Effector memory CD8-positive, alpha-beta T cell (primary cell): ENCODE results near the gene PIAS2.
A peak's percentile ranks its signal among the peaks of the same experiment; 100 is the strongest.
"Not testable (repeated sequence)": the region's sequence is repeated elsewhere in the genome, so short reads cannot be mapped to it uniquely, and the experiment has no call there.

Experiments
- ATAC-seq: fragments of 150-1000 bp; cut with Tn5 transposase; replicated peaks from 2 replicates; pipeline ENCODE4 v1.10.0; 2021; ENCODE audit warnings: mild to moderate bottlenecking, moderate library complexity
- DNase-seq, 3 experiments: peaks; one replicate each; pipeline ENCODE4 v3.0.0; 2021
- H3K27ac Mint-ChIP-seq, 2 donors: one replicate each; pipeline ENCODE4 v1.8.0; 2022; ENCODE audit warnings: mild to moderate bottlenecking in 2 of 2, mixed read lengths in 2 of 2, moderate library complexity in 2 of 2
- H3K27me3 Mint-ChIP-seq, 2 donors: one replicate each; pipeline ENCODE4 v1.8.0; 2022; ENCODE audit warnings: mixed read lengths in 2 of 2
- H3K36me3 Mint-ChIP-seq: one replicate; pipeline ENCODE4 v1.8.0; 2022; ENCODE audit warnings: mild to moderate bottlenecking, moderate library complexity, mixed read lengths; ENCODE audit not compliant: insufficient read depth
- H3K4me1 Mint-ChIP-seq, 2 donors: one replicate each; pipeline ENCODE4 v1.8.0; 2022; ENCODE audit warnings: low read depth in 2 of 2, mixed read lengths in 2 of 2
- H3K4me3 Mint-ChIP-seq, 2 donors: one replicate each; pipeline ENCODE4 v1.8.0; 2022; ENCODE audit warnings: mild to moderate bottlenecking in 2 of 2, mixed read lengths in 2 of 2, moderate library complexity in 2 of 2
- H3K9me3 Mint-ChIP-seq, 2 donors: one replicate each; pipeline ENCODE4 v1.8.0; 2022; ENCODE audit warnings: mixed read lengths in 2 of 2

Gene PIAS2

DNA sequence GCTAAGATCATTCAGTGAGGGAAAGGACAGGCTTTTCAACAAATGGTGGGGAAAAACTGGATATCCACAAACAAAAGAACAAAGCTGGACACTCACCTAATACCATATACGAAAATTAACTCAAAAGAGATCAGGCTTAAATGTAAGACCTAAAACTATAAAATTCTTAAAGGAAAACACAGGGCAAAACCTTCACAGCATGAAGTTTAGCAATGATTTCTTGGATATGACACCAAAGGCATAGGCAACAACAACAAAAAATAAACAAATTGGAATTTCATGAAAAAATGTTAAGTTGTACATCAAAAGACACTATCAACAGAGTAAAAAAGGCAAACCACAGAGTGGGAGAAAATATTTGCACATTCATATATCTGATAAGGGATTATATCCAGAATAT is 28.3 kb downstream of the PIAS2 start:
- peaks cover 19% of the 10 kb centered on the region for H3K36me3 Mint-ChIP-seq
- H3K9me3 Mint-ChIP-seq = no peaks in the 10 kb centered on the region
- DNase-seq (no peak), ATAC-seq (no peak)
- H3K27me3 Mint-ChIP-seq = no peaks in the 10 kb centered on the region
- H3K27ac Mint-ChIP-seq = no peak overlapping the region
- H3K4me3 Mint-ChIP-seq = no peak overlapping the region
- peaks cover 22 to 37% of the 10 kb centered on the region in 2 donors for H3K4me1 Mint-ChIP-seq

GRCh38 chr18:46886893-46887292 is 30.4 kb downstream of the PIAS2 start:
- H3K27me3 Mint-ChIP-seq = no peaks in the 10 kb centered on the region
- no peak for ATAC-seq
- H3K4me3 Mint-ChIP-seq = no peak overlapping the region
- no peak for DNase-seq
- H3K36me3 Mint-ChIP-seq = peaks cover 19% of the 10 kb centered on the region
- H3K27ac Mint-ChIP-seq = no peak overlapping the region
- no peaks in the 10 kb centered on the region for H3K9me3 Mint-ChIP-seq
- peaks cover 16 to 20% of the 10 kb centered on the region in 2 donors for H3K4me1 Mint-ChIP-seq

- H3K27me3 Mint-ChIP-seq = no peaks in the 10 kb centered on the region
- ATAC-seq (no peak), DNase-seq (no peak)
- no peak overlapping the region for H3K27ac Mint-ChIP-seq
- peaks cover 7% of the 10 kb centered on the region for H3K36me3 Mint-ChIP-seq
- no peak overlapping the region for H3K4me3 Mint-ChIP-seq
- peaks cover 3% of the 10 kb centered on the region in 2 donors for H3K4me1 Mint-ChIP-seq
- H3K9me3 Mint-ChIP-seq = no peaks in the 10 kb centered on the region
Observed at GRCh38 chr18:46883180-46883579, 34.1 kb downstream of the PIAS2 start.

GRCh38 chr18:46877329-46877987 is 39.8 kb downstream of the PIAS2 start:
- no peak overlapping the region for H3K27ac Mint-ChIP-seq
- H3K27me3 Mint-ChIP-seq = no peaks in the 10 kb centered on the region
- H3K4me3 Mint-ChIP-seq = no peak overlapping the region
- no peak for DNase-seq
- peaks cover 10% of the 10 kb centered on the region for H3K36me3 Mint-ChIP-seq
- no peak for ATAC-seq
- peaks cover 2 to 14% of the 10 kb centered on the region in 2 donors for H3K4me1 Mint-ChIP-seq
- H3K9me3 Mint-ChIP-seq = peaks cover 6 to 9% of the 10 kb centered on the region in 2 donors

DNA sequence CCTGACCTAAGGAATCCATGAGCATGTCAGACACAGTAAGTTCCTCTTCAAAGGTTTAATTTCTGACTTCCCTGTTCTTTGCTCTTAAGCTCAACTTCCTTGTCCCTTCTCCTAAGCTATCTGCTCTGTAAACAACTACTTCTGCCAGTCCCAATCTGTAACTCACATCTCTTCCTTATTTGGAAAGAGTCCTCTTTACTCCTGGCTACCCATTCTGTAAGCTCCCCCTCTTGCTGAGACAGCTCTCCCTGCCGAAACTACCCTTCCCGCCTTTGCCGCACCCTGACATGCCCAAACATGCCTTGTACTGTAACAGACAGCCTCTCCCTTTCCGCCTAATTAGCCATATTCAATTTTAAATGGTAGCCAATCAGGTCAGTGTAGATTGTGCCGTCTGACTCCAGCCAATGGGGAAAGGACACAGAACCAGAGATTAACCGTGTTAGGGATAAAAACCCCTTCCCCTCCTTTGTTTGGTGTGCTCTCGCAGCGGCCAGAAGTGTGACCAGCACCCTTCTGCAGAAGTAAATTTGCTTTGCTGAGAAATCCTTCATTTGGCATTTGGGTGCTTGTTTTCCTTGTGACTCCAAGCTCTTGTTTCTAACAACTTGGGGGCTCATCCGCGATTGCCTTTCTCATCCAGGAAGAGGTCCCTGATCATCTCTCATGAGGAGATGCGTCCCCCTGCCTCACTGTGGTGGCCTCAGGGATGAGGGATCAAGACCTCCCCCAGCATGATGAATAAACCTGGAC is 49.0 kb downstream of the PIAS2 start:
- peaks cover 2% of the 10 kb centered on the region for H3K36me3 Mint-ChIP-seq
- H3K27me3 Mint-ChIP-seq = no peaks in the 10 kb centered on the region
- ATAC-seq (no peak), DNase-seq (no peak)
- no peak overlapping the region for H3K4me3 Mint-ChIP-seq
- H3K9me3 Mint-ChIP-seq = peaks cover 12 to 13% of the 10 kb centered on the region in 2 donors
- H3K27ac Mint-ChIP-seq = peak overlapping the region in 1 of 2 donors; percentile 70
- H3K4me1 Mint-ChIP-seq = peaks cover 7 to 32% of the 10 kb centered on the region in 2 donors

DNA sequence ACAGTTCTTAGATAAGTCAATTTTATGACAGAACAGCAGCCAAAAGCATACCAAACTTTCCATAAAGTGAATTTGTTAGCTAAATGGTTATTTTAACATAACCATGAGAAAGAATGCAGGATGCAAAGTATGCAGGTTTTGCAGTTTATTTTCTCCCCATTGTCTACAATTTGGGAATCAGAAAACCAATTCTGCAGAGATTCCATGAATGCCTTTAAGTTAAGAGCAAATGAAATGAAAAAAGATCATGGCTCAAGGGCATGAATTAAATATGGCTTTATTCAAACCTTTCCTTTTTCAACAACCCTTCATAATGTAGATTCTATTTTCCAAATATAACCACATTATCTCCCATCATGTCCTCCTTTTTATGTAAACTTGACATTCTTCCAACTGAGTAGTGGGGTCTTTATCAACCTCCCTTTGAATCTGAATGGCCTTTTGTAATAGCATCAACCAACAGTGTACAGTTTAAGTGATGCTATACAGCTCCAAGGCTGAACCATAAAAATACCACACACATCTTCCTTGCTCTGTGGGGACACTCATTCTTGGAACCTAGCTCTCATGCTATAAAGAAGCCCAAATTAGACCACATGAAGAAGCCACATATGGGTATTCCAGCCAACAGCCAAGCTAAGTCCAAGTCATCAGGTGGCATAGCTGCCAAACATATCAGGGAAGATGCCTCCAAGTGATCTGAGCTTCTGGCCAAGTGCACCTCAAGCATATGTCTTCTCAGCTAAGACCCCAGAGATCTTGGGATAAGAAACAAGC is 49.8 kb downstream of the PIAS2 start:
- peaks cover 12 to 13% of the 10 kb centered on the region in 2 donors for H3K9me3 Mint-ChIP-seq
- H3K27me3 Mint-ChIP-seq = no peaks in the 10 kb centered on the region
- DNase-seq = no peak
- H3K4me1 Mint-ChIP-seq = peaks cover 7 to 35% of the 10 kb centered on the region in 2 donors
- H3K36me3 Mint-ChIP-seq = peaks cover 7% of the 10 kb centered on the region
- no peak for ATAC-seq
- H3K4me3 Mint-ChIP-seq = no peak overlapping the region
- H3K27ac Mint-ChIP-seq = no peak overlapping the region

- ATAC-seq (no peak), DNase-seq (no peak)
- Mint-ChIP-seq H3K27ac (no peak overlapping the region), H3K27me3 (no peaks in the 10 kb centered on the region), H3K9me3 (peaks cover 12 to 13% of the 10 kb centered on the region in 2 donors), H3K4me3 (no peak overlapping the region), H3K36me3 (peaks cover 7% of the 10 kb centered on the region), H3K4me1 (peaks cover 8 to 29% of the 10 kb centered on the region in 2 donors)
Observed at GRCh38 chr18:46866523-46866922, 50.8 kb downstream of the PIAS2 start.

GRCh38 chr18:46865245-46865644 is 52.1 kb downstream of the PIAS2 start:
- DNase-seq, H3K27me3 Mint-ChIP-seq, H3K27ac Mint-ChIP-seq, H3K36me3 Mint-ChIP-seq, ATAC-seq, H3K4me3 Mint-ChIP-seq: not testable (repeated sequence)
- Mint-ChIP-seq H3K4me1 (peaks cover 9 to 25% of the 10 kb centered on the region in 2 donors), H3K9me3 (peaks cover 8 to 12% of the 10 kb centered on the region in 2 donors)

- ATAC-seq (no peak), DNase-seq (no peak)
- Mint-ChIP-seq H3K27me3 (no peaks in the 10 kb centered on the region), H3K9me3 (no peaks in the 10 kb centered on the region), H3K4me3 (no peak overlapping the region), H3K4me1 (peaks cover 10 to 29% of the 10 kb centered on the region in 2 donors), H3K27ac (no peak overlapping the region), H3K36me3 (peaks cover 10% of the 10 kb centered on the region)
Observed at GRCh38 chr18:46859855-46860254, 57.5 kb downstream of the PIAS2 start.

- Mint-ChIP-seq H3K9me3 (no peaks in the 10 kb centered on the region), H3K36me3 (peaks cover 12% of the 10 kb centered on the region), H3K27ac (no peak overlapping the region), H3K27me3 (no peaks in the 10 kb centered on the region), H3K4me1 (peaks cover 10 to 29% of the 10 kb centered on the region in 2 donors), H3K4me3 (no peak overlapping the region)
- DNase-seq (no peak), ATAC-seq (no peak)
Observed at GRCh38 chr18:46858290-46858689, 59.0 kb downstream of the PIAS2 start.

- DNase-seq (no peak), ATAC-seq (no peak)
- H3K36me3 Mint-ChIP-seq = peaks cover 13% of the 10 kb centered on the region
- H3K4me3 Mint-ChIP-seq = no peak overlapping the region
- H3K9me3 Mint-ChIP-seq = no peaks in the 10 kb centered on the region
- H3K27me3 Mint-ChIP-seq = no peaks in the 10 kb centered on the region
- H3K4me1 Mint-ChIP-seq = peaks cover 11 to 29% of the 10 kb centered on the region in 2 donors
- peak overlapping the region in 1 of 2 donors; percentile 51 for H3K27ac Mint-ChIP-seq
Observed at GRCh38 chr18:46856973-46857372, 60.3 kb downstream of the PIAS2 start.

DNA sequence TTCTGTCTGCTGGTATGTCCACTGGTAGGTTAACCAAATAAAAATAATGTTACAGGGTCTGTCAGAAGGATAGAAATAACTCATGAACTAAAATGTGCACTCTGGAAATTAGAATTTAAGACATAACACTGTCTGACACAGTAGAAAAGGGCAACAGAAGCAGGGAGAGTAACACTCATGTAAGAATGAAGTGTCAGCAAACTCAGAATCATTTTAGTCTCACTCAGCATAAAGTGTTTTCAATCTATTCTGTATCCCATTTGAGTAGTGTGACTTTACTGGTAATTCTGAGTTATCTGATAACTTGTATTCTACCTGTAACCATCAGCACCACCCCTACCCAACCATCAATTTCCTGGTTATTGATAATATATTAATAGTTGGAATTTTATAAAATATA is 68.3 kb downstream of the PIAS2 start:
- no peak for ATAC-seq
- Mint-ChIP-seq H3K27ac (no peak overlapping the region), H3K36me3 (peaks cover 17% of the 10 kb centered on the region), H3K4me3 (no peak overlapping the region), H3K27me3 (no peaks in the 10 kb centered on the region), H3K4me1 (peaks cover 1 to 4% of the 10 kb centered on the region in 2 donors), H3K9me3 (no peaks in the 10 kb centered on the region)
- no peak for DNase-seq

DNA sequence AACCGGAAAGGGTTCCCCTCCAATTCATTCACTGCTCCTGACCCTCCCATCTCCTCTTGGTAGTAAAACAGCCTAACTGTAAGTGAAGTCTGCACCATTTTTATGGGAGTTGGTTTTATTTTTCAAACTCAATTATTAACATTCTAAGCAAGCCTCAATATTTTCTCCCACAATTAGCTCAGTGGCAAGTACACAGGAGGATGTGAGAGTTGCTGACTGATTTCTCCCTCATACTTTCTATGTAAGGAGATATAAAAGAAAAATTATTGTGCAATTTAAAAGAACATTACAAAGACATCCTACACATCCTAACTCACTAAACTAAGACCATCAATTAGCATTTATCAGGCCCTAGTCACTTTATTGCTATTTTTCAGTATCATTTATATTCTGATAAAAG is 73.9 kb downstream of the PIAS2 start:
- no peak for ATAC-seq
- Mint-ChIP-seq H3K27me3 (no peaks in the 10 kb centered on the region), H3K4me1 (no peaks in the 10 kb centered on the region), H3K4me3 (no peak overlapping the region), H3K9me3 (no peaks in the 10 kb centered on the region), H3K36me3 (peaks cover 9% of the 10 kb centered on the region), H3K27ac (no peak overlapping the region)
- DNase-seq = no peak
